Activated CD8-positive, alpha-beta memory T cell treated with anti-CD3 and anti-CD28 coated beads, Interleukin-2, amount 10 ng/mL, durations not matched to agents 7 days and 5 days (primary cell): ENCODE measurements around the gene ZC3H7B. TPM values are rescaled to one million over a fixed set of nuclear protein-coding genes. Genes with fewer than 3 reads are reported as not detected.

Experiments used
- ATAC-seq: fragments of 150-1000 bp; cut with Tn5 transposase; one replicate; pipeline ENCODE4 v1.10.0; 2021; ENCODE audit warnings: moderate library complexity
- CTCF ChIA-PET: fragments of 350-600 bp; sonication (Branson Sonifier 250); formaldehyde crosslinking; loops from one replicate; lab custom pipeline; 2021; ENCODE audit warnings: antibody characterized with exemption; lab: Charles Lee
- DNase-seq: peaks from one replicate; pipeline ENCODE4 v3.0.0-alpha.2; 2020
- H3K27ac Mint-ChIP-seq: one replicate; pipeline ENCODE4 v1.8.0; 2021; ENCODE audit warnings: mild to moderate bottlenecking, mixed read lengths
- H3K27me3 Mint-ChIP-seq: one replicate; pipeline ENCODE4 v1.8.0; 2021; ENCODE audit warnings: mixed read lengths
- H3K36me3 Mint-ChIP-seq: one replicate; pipeline ENCODE4 v1.8.0; 2021; ENCODE audit warnings: mild to moderate bottlenecking, mixed read lengths
- H3K4me1 Mint-ChIP-seq: one replicate; pipeline ENCODE4 v1.8.0; 2021; ENCODE audit warnings: mixed read lengths
- H3K4me3 Mint-ChIP-seq: one replicate; pipeline ENCODE4 v1.8.0; 2021; ENCODE audit warnings: mild to moderate bottlenecking, moderate library complexity, mixed read lengths
- H3K9me3 Mint-ChIP-seq: one replicate; pipeline ENCODE4 v1.8.0; 2022; ENCODE audit warnings: low read depth, mixed read lengths
- total RNA-seq, 2 experiments: library from RNA; stranded (reverse); gene quantifications; one replicate each; pipeline ENCODE4 v1.2.3, GENCODE V29; 2021

The ZC3H7B gene
- total RNA-seq, 2 experiments from 2014 or later: 56.3 to 62.4 TPM

DNA sequence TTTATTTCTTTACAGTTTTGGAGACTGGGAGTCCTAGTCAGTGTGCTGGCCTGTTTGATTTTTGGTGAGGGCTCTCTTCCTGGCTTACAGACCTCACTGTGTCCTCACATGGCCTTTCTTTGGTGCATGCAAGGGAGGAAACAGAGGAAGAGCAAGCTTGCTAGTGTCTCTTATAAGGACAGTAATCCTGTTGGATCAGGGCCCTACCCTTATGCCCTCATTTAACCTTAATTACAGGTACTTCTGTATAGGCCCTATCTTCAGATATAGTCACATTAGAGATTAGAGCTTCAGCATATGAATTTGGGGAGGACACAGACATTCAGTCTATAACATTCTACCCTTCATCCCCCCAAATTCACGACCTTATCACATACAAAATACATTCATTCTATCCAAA lies 14.3 kb downstream of the ZC3H7B start:
- Mint-ChIP-seq H3K4me1 (peaks cover 17% of the 10 kb centered on the region), H3K4me3 (no peak overlapping the region), H3K27ac (no peak overlapping the region), H3K36me3 (peaks cover 6% of the 10 kb centered on the region), H3K9me3 (no peaks in the 10 kb centered on the region), H3K27me3 (no peaks in the 10 kb centered on the region)
- CTCF ChIA-PET: no interaction called here
- DNase-seq (no peak), ATAC-seq (no peak)

DNA sequence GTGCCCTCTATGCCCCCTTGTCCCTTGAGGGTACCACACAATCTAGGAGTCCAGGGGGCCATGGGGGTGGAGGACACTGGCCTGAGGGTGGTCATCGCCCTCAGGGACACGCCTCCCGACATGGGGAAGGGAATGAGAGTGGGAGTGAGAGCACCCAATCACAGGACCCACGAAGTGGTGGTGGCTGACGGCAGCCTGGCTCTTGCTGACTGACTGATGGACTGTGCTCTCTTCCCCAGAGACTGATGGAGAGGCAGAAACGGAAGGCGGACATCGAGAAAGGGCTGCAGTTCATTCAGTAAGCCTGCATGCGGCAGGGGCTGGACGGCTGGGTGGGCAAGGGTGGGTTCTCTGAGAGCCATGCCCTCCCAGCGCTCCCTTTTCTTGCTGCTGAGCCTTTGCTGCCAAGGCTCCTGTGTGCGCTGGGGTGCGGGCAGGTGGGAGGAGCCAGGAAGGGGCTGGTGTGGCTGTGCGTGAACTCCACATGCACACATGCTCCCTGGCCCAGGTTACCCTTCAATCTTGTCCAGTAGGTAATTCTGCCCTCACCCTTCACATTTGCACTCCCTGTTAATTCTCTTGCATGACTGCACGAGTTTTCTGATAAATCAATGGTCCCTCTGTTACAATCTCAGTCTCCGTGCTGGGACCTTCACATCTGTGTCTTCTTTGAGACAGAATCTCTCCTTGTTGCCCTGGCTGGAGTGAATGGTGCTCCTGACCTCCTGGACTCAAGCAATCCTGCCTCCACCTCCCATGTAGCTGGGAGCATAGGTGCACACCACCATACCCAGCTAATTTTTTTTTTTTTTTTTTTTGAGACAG lies 19.3 kb downstream of the ZC3H7B start:
- ATAC-seq (no peak), DNase-seq (no peak)
- Mint-ChIP-seq H3K4me3 (no peak overlapping the region), H3K9me3 (no peaks in the 10 kb centered on the region), H3K27me3 (no peaks in the 10 kb centered on the region), H3K4me1 (peaks cover 9% of the 10 kb centered on the region), H3K27ac (no peak overlapping the region), H3K36me3 (peaks cover 11% of the 10 kb centered on the region)
- CTCF ChIA-PET: interaction anchor here (1.2 kb wide), 1 partner anchor 83 kb away, joined by 4 read pairs; no protein-coding TSS in a partner anchor

GRCh38 chr22:41324821-41325528 lies 23.6 kb downstream of the ZC3H7B start:
- Mint-ChIP-seq H3K4me1 (no peaks in the 10 kb centered on the region), H3K4me3 (no peak overlapping the region), H3K36me3 (peaks cover 15% of the 10 kb centered on the region), H3K27me3 (no peaks in the 10 kb centered on the region), H3K9me3 (no peaks in the 10 kb centered on the region), H3K27ac (no peak overlapping the region)
- CTCF ChIA-PET: no interaction called here
- DNase-seq (no peak), ATAC-seq (no peak)

DNA sequence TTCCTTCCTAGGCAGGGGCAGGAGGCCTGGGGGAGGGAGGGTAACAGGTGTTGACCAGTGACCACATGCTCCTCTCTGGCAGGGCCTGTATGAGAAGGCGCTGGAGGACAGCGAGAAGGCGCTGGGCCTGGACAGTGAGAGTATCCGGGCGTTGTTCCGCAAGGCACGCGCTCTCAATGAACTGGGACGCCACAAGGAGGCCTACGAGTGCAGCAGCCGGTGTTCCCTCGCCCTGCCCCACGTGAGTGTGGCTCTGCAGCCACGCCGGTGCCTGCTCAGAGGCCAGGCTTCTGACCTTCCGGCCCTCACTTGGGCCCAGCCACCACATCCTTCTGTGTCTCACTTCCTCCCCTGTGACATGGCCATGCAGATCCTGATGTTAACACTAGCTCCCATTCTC lies 25.8 kb downstream of the ZC3H7B start:
- CTCF ChIA-PET: no interaction called here
- Mint-ChIP-seq H3K27me3 (no peaks in the 10 kb centered on the region), H3K27ac (no peak overlapping the region), H3K4me1 (no peaks in the 10 kb centered on the region), H3K9me3 (no peaks in the 10 kb centered on the region), H3K4me3 (no peak overlapping the region), H3K36me3 (peaks cover 16% of the 10 kb centered on the region)
- ATAC-seq (no peak), DNase-seq (no peak)

DNA sequence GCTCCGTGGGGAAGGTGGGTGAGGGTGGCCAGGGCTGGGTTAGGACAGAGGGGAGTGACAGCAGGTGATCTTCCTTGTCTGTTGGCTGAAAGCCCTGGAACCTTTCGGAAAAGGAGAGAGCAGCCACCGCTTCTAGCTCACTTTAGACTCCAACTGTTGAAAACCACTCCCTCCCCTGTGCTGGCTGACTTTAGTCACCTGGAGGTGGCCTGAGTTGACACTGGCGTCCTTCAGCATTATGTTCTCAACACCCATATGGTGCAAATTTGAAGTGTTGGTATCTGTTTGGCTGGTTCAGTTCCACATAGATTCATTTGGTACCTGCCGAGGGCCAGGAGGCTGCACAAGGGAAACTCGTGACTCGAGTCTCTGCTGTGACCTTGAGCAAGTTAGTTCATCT lies 28.8 kb downstream of the ZC3H7B start:
- no peaks in the 10 kb centered on the region for H3K27me3 Mint-ChIP-seq
- CTCF ChIA-PET: no interaction called here
- no peaks in the 10 kb centered on the region for H3K9me3 Mint-ChIP-seq
- peaks cover 14% of the 10 kb centered on the region for H3K36me3 Mint-ChIP-seq
- DNase-seq (no peak), ATAC-seq (no peak)
- no peaks in the 10 kb centered on the region for H3K4me1 Mint-ChIP-seq
- no peak overlapping the region for H3K4me3 Mint-ChIP-seq
- H3K27ac Mint-ChIP-seq: no peak overlapping the region

DNA sequence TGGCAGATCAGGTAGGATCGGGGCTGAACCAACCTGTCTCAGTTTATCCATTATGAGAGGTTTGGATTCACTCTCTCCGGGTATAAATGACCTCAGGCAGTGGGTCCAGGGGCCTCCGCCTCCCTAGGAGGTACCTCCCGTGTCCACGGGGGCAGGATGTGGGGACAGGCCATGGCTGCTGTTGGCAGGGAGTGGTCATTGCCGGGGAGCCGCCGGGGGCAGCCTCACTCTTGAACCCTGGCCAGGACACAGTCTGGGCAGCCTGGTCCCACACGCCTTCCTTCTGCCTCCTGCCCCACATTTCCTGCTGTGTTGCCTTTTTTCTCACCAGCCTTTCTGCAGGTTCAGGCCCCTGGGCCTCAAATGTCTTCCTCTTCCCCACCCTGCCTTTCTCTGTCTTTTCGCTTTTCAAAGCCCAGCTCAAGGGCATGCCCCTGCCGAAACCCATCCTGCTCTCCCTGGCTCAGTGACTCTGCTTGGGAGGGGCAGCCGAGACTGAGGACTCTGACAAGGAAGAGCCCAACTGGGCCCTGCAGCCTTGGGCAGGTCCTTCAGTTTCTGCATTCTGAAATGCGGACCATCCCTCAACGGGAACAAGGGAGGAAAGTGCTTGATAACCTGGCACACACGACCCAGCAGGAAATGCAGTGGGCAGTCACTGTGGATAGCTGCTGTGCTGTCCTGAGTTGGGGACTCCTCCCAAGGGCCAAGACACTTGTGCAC lies 31.1 kb downstream of the ZC3H7B start:
- H3K27me3 Mint-ChIP-seq: no peaks in the 10 kb centered on the region
- CTCF ChIA-PET: interaction anchor here (1.2 kb wide), 1 partner anchor 95 kb away, joined by 4 read pairs; no protein-coding TSS in a partner anchor
- H3K4me1 Mint-ChIP-seq: peaks cover 3% of the 10 kb centered on the region
- DNase-seq (no peak), ATAC-seq (no peak)
- H3K36me3 Mint-ChIP-seq: peaks cover 10% of the 10 kb centered on the region
- no peak overlapping the region for H3K4me3 Mint-ChIP-seq
- H3K9me3 Mint-ChIP-seq: no peaks in the 10 kb centered on the region
- no peak overlapping the region for H3K27ac Mint-ChIP-seq

DNA sequence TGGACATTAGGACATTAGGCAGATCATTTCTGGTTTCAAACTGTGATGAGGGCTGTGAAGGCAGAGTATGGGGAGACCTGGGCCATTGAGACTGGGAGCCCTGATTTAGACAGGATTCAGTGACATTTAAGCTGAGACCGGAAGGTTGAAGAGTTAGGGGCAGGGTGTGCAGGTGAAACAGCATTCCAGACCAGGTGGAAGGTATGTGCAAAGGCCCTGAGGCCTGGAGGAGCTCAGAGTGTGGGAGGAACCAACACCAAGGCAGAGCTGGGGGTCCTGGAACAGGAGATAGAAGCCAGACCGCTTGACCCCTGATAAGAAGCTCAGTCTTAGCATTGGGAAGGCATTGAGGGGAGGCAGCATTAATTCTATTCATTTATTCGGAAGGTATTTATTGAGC lies 32.5 kb downstream of the ZC3H7B start:
- peaks cover 4% of the 10 kb centered on the region for H3K4me1 Mint-ChIP-seq
- CTCF ChIA-PET: interaction anchor here (0.7 to 1.2 kb wide), 2 partner anchors 96 to 193 kb away, joined by 3 to 4 read pairs; no protein-coding TSS in a partner anchor
- DNase-seq (no peak), ATAC-seq (no peak)
- no peaks in the 10 kb centered on the region for H3K9me3 Mint-ChIP-seq
- no peak overlapping the region for H3K27ac Mint-ChIP-seq
- H3K27me3 Mint-ChIP-seq: no peaks in the 10 kb centered on the region
- H3K36me3 Mint-ChIP-seq: peaks cover 7% of the 10 kb centered on the region
- H3K4me3 Mint-ChIP-seq: no peak overlapping the region

- CTCF ChIA-PET: interaction anchor here (0.7 kb wide), 1 partner anchor 193 kb away, joined by 3 read pairs; no protein-coding TSS in a partner anchor
- H3K36me3 Mint-ChIP-seq: peaks cover 7% of the 10 kb centered on the region
- H3K27ac Mint-ChIP-seq: no peak overlapping the region
- no peaks in the 10 kb centered on the region for H3K9me3 Mint-ChIP-seq
- no peaks in the 10 kb centered on the region for H3K27me3 Mint-ChIP-seq
- no peak for ATAC-seq
- no peak for DNase-seq
- no peak overlapping the region for H3K4me3 Mint-ChIP-seq
- H3K4me1 Mint-ChIP-seq: peaks cover 4% of the 10 kb centered on the region
Observed at GRCh38 chr22:41334215-41334614, 32.9 kb downstream of the ZC3H7B start.

DNA sequence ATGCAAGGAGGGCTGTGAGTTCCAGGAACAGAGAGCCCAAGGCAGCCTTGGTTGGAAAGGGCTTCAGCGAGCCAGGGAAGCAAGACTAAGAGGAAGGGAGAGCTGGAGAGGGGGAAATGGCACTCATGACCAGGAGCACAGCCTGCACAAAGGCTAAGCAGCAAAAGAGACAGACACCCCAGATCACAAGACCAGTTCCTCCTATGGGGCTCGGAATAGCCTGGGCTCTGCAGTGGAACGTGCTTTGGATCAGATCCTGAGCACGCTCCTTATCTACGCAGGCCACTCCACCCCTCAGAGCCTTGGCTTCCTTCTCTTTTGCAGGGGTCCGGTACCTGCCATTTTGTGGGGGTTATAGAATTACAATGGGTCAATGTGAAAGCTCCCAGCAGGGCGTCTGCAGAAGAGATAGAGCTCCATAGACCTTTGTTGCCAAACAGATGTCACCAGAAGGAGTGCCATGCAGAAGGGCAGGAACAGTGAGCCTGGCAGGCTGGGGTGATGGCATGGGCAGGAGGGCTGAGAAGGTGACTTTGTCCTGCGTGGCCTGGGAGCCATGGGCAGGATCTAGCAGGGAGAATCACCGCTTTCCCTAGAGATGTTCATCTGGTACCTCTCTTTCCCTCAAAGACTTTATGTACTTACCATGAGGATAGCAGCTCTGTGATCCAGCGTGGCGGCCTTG lies 33.8 kb downstream of the ZC3H7B start:
- peaks cover 4% of the 10 kb centered on the region for H3K4me1 Mint-ChIP-seq
- no peaks in the 10 kb centered on the region for H3K27me3 Mint-ChIP-seq
- H3K27ac Mint-ChIP-seq: no peak overlapping the region
- ATAC-seq: no peak
- H3K4me3 Mint-ChIP-seq: no peak overlapping the region
- DNase-seq: no peak
- CTCF ChIA-PET: no interaction called here
- peaks cover 7% of the 10 kb centered on the region for H3K36me3 Mint-ChIP-seq
- no peaks in the 10 kb centered on the region for H3K9me3 Mint-ChIP-seq

DNA sequence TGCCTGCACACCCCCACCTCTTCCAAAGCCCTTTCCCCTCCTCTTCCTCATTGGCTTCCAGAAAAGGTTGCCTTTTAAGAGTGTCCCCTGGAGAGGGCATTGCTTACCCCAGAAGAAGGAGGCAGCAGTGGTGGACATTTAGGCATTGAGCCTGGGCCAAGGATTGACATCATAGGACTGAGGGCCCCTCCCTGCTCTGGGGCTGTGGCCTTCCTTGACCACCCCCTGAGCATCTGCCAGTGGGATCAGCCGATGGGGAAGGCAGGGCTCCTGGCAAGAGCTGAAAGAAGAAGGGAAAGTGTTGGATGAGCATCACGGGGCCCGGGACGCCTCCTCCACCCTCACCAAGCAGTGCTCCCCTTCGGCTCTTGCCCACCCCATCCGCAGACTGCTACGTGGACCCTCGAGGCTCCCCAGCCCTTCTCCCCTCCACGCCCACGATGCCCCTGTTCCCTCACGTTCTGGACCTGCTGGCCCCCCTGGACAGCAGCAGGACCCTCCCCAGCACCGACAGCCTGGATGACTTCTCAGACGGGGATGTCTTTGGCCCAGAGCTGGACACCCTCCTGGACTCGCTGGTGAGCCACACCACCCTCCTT lies 37.4 kb downstream of the ZC3H7B start:
- CTCF ChIA-PET: no interaction called here
- no peaks in the 10 kb centered on the region for H3K9me3 Mint-ChIP-seq
- no peaks in the 10 kb centered on the region for H3K27me3 Mint-ChIP-seq
- ATAC-seq (no peak), DNase-seq (no peak)
- H3K4me3 Mint-ChIP-seq: no peak overlapping the region
- peaks cover 20% of the 10 kb centered on the region for H3K4me1 Mint-ChIP-seq
- H3K27ac Mint-ChIP-seq: no peak overlapping the region
- H3K36me3 Mint-ChIP-seq: no peaks in the 10 kb centered on the region

DNA sequence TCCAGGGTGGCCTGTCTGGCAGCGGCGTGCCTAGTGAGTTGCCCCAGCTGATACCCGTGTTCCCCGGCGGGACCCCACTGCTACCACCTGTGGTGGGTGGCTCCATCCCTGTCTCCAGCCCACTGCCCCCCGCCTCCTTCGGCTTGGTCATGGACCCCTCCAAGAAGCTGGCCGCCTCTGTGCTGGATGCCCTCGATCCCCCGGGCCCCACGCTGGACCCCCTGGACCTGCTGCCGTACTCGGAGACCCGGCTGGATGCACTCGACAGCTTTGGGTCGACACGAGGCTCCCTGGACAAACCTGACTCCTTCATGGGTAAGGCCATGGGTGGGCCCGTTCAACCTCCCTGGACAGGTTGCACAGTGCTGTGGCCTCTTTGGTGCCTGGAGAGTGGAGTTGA lies 38.5 kb downstream of the ZC3H7B start:
- CTCF ChIA-PET: no interaction called here
- Mint-ChIP-seq H3K9me3 (no peaks in the 10 kb centered on the region), H3K27me3 (no peaks in the 10 kb centered on the region), H3K27ac (no peak overlapping the region), H3K36me3 (peaks cover 6% of the 10 kb centered on the region), H3K4me3 (no peak overlapping the region), H3K4me1 (peaks cover 20% of the 10 kb centered on the region)
- DNase-seq (no peak), ATAC-seq (no peak)

DNA sequence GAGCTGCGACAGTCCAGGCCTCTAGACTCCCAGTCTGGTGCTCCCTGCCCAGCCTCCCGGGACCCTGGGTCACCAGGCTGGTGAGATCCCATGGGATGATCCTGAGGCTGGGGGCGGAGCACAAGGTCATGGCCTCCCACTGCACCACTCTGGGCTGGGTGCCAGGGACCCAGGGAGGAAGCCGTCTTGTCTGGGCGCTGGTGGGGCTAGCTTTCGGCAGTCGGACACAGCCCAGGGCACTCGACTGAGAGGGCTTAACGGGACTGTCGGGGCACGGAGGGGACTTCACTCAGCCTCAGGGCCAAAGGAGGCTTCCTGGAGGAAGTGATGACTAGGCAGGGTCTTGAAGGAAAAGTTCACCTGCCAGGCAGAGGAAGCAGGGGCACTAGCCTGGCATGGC lies 39.0 kb downstream of the ZC3H7B start:
- no peak overlapping the region for H3K27ac Mint-ChIP-seq
- H3K36me3 Mint-ChIP-seq: peaks cover 6% of the 10 kb centered on the region
- no peaks in the 10 kb centered on the region for H3K9me3 Mint-ChIP-seq
- no peaks in the 10 kb centered on the region for H3K27me3 Mint-ChIP-seq
- H3K4me1 Mint-ChIP-seq: peaks cover 20% of the 10 kb centered on the region
- CTCF ChIA-PET: no interaction called here
- DNase-seq (no peak), ATAC-seq (no peak)
- no peak overlapping the region for H3K4me3 Mint-ChIP-seq

- Mint-ChIP-seq H3K27me3 (no peaks in the 10 kb centered on the region), H3K36me3 (peaks cover 6% of the 10 kb centered on the region), H3K4me3 (no peak overlapping the region), H3K4me1 (peaks cover 20% of the 10 kb centered on the region), H3K9me3 (no peaks in the 10 kb centered on the region), H3K27ac (no peak overlapping the region)
- CTCF ChIA-PET: no interaction called here
- ATAC-seq: no peak
- no peak for DNase-seq
Observed at GRCh38 chr22:41341012-41341411, 39.7 kb downstream of the ZC3H7B start.
